H1 (cell line): ENCODE results near the gene TVP23A.

Source experiments
- CHD1 ChIP-seq: IDR thresholded peaks from 2 replicates; pipeline ENCODE4 v1.6.1; 2012; ENCODE audit warnings: low read depth, low read length, improper control_type of control experiment
- EZH2 ChIP-seq: fragments of 200-600 bp; sonication (generic); IDR thresholded peaks from 2 replicates; pipeline ENCODE4 v1.7.1; 2012; ENCODE audit warnings: low read depth, mild to moderate bottlenecking, moderate library complexity, low read length, inconsistent platforms; ENCODE audit not compliant: severe bottlenecking
- NRF1 ChIP-seq: IDR thresholded peaks from 2 replicates; pipeline ENCODE4 v1.6.1; 2011; ENCODE audit warnings: mild to moderate bottlenecking, low read depth, low read length, improper control_type of control experiment
- PHF8 ChIP-seq: fragments of 200-600 bp; sonication (generic); conservative IDR thresholded peaks from 2 replicates; pipeline ENCODE4 v1.7.1; 2012; ENCODE audit warnings: low read depth, mild to moderate bottlenecking, inconsistent platforms, low read length, moderate library complexity
- POLR2AphosphoS5 ChIP-seq: IDR thresholded peaks from 2 replicates; pipeline ENCODE4 v1.6.1; 2011; ENCODE audit warnings: low read depth, low read length
- SP1 ChIP-seq: IDR thresholded peaks from 2 replicates; pipeline ENCODE4 v1.6.1; 2011; ENCODE audit warnings: low read depth, low read length
- TF ChIP-seq, protein P1 (sequence below): IDR thresholded peaks from 2 replicates; pipeline ENCODE4 v1.6.1; 2011; ENCODE audit warnings: low read depth, mild to moderate bottlenecking, low read length; ENCODE audit not compliant: insufficient read depth
- TF ChIP-seq, protein P2 (sequence below), 3 experiments: IDR thresholded peaks; 1 replicate in 2 of 3; 2 replicates in 1 of 3; pipeline versions ENCODE4 v1.5.1 to v1.6.1; 2011; ENCODE audit warnings: low read length in 3 of 3, mild to moderate bottlenecking in 3 of 3, inconsistent platforms in 2 of 3, low read depth in 1 of 3, moderate library complexity in 1 of 3; ENCODE audit not compliant: insufficient read depth in 1 of 3; ENCODE audit errors: control extremely low read depth in 1 of 3

DNA sequence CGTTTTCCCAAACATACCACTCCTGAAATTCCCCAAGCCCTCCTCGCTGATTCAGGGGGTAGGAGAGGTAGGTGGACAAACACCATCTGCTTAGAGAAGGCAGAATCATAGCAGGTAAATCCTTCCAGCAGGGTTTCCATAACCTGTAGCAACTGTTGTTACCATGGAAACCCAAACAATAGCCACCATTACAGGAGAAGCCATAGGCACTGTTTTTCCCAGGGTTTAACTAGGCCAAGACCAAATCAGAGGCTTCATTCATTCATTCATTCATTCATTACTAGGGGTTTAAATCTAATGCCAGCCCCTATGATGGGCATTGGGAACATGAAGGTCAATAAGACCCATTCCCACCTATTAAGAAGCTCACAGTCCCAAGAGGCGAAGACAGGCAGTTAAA is 32.9 kb upstream of the TVP23A start:
- TF ChIP-seq POLR2AphosphoS5 (no peak), PHF8 (no peak), NRF1 (no peak), EZH2 (no peak), CHD1 (no peak), SP1 (no peak)
- TF ChIP-seq, protein P1, sequence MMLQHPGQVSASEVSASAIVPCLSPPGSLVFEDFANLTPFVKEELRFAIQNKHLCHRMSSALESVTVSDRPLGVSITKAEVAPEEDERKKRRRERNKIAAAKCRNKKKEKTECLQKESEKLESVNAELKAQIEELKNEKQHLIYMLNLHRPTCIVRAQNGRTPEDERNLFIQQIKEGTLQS: no peak
- TF ChIP-seq, protein P2, sequence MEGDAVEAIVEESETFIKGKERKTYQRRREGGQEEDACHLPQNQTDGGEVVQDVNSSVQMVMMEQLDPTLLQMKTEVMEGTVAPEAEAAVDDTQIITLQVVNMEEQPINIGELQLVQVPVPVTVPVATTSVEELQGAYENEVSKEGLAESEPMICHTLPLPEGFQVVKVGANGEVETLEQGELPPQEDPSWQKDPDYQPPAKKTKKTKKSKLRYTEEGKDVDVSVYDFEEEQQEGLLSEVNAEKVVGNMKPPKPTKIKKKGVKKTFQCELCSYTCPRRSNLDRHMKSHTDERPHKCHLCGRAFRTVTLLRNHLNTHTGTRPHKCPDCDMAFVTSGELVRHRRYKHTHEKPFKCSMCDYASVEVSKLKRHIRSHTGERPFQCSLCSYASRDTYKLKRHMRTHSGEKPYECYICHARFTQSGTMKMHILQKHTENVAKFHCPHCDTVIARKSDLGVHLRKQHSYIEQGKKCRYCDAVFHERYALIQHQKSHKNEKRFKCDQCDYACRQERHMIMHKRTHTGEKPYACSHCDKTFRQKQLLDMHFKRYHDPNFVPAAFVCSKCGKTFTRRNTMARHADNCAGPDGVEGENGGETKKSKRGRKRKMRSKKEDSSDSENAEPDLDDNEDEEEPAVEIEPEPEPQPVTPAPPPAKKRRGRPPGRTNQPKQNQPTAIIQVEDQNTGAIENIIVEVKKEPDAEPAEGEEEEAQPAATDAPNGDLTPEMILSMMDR (IDR thresholded peaks at IDR 0.05; ENCODE audit: control extremely low read depth in 1 of 3, insufficient read depth in 1 of 3, low read depth in 1 of 3, low read length in 3 of 3): no peak
